Measurements from ENCODE around the gene AMHR2.
"Not testable (repeated sequence)": the region's sequence is repeated elsewhere in the genome, so short reads cannot be mapped to it uniquely, and the experiment has no call there.

The AMHR2 gene

GRCh38 chr12:53423597-53423996 is at the start of gene AMHR2:
Gene AMHR2, plus strand, starts transcription at chr12:53423855. Its CDS starts 80 bp downstream, at chr12:53423935.
- no peak for DNase-seq

GRCh38 chr12:53374277-53374676 is 49.4 kb upstream of the AMHR2 start:
- not testable (repeated sequence) for DNase-seq

DNA sequence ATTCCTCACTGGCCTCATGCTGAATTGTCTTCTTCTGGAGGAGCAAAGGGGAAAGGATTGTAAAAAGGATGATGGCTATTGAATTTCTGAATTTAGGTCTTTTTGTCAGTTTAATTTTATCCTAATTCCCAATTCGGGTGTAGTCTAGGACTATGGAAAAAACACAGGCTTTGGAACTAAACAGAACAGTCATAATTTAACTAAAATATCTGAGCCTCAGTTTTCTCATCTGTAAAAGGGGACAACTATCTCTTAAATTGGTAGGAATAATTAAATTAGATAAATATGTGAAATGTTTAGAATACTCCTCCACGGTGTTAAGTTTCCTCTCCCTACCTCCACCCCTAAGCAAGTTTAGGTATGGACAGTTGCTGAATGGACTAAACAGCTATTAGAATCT is 46.9 kb upstream of the AMHR2 start:
- no peak for DNase-seq

DNA sequence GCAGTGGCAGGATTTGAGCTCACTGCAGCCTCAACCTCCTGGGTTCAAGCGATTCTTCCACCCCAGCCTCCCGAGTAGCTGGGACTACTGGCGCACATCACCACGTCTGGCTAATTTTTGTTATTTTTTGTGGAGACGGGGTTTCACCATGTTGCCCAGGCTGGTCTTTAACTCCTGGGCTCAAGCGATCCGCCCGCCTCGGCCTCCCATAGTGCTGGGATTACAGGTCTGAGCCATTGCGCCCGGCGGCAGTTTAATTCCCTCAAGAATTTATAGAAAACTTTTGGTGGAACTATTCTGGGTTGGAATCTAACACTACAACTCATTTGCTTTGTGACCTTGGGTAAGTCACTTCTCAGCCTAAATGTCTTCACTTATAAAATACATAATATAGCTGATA is 45.4 kb upstream of the AMHR2 start:
- no peak for DNase-seq

DNA sequence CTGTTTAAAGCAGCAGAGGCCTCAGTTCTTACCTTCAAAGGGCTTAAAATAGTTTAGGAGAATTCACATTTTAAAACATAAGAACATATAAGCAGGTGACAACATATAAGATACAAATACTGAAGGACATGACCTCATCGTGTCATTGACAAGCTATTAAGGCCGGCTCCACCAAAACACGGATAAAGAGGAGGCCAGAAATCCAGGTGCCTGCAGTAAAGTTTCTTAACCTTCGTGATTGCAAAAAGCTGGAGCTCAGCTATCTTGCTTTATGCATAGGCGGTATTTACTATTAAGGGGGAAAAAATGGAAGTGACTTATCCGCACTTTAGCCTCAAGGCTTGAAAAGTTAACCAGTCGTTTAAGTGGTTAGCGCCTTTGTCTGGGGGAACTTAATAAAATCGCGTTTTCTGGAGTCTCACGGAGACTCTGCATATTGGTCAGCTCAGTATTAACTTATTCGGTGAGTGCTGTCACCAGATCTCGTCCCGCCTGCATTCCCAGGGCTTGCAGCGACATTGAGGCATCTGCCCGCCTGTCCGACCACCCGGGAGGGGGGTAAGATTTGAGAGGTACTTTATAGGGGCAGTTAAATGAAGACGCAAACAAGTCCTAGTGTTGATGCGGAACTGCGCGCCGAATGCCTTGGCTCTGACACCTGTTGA is 44.8 kb upstream of the AMHR2 start:
- DNase-seq = no peak

- peak; percentile 97 for DNase-seq
Measured at GRCh38 chr12:53379389-53380103, 44.1 kb upstream of the AMHR2 start.

GRCh38 chr12:53380104-53380793 is 43.4 kb upstream of the AMHR2 start, which contains the start of gene SP1:
Gene SP1, plus strand, starts transcription at chr12:53380176. Its CDS starts 116 bp downstream, at chr12:53380292.
- peak; percentile 84 for DNase-seq

DNA sequence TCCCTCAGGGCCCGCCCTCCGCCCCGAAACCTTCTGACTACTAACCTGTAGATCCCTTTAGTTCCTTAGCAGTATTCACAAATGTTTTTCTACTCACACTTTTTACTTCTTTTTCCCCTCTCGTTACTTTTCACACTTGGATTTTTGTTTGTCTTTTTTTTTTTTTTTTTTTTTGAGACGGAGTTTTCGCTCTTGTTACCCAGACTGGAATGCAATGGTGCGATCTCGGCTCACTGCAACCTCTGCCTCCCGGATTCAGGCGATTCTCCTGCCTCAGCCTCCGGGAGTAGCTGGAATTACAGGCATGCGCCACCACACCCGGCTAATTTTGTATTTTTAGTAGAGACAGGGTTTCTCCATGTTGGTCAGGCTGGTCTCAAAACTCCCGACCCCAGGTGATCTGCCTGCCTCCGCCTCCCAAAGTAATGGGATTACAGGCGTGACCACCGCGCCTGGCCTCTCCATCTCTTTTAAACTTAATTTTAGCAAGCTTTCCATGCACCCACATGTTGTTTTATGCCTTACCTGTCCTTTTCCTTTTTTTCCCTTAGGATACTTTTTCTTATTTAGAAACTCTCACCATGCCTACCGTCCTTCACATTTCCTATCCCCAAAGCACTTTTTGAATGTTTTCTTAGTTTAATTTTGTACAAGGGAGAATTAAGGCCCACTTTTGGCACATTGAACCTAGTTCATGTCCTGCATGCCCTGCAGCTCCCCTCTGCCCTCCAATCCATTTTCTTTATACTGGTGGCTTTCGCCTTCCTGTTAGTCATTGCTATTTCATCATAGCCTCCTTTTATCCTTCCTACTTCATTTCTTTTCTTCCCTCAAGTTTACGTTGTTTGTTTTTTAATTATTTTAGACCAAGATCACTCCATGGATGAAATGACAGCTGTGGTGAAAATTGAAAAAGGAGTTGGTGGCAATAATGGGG is 42.6 kb upstream of the AMHR2 start:
- DNase-seq = no peak

DNA sequence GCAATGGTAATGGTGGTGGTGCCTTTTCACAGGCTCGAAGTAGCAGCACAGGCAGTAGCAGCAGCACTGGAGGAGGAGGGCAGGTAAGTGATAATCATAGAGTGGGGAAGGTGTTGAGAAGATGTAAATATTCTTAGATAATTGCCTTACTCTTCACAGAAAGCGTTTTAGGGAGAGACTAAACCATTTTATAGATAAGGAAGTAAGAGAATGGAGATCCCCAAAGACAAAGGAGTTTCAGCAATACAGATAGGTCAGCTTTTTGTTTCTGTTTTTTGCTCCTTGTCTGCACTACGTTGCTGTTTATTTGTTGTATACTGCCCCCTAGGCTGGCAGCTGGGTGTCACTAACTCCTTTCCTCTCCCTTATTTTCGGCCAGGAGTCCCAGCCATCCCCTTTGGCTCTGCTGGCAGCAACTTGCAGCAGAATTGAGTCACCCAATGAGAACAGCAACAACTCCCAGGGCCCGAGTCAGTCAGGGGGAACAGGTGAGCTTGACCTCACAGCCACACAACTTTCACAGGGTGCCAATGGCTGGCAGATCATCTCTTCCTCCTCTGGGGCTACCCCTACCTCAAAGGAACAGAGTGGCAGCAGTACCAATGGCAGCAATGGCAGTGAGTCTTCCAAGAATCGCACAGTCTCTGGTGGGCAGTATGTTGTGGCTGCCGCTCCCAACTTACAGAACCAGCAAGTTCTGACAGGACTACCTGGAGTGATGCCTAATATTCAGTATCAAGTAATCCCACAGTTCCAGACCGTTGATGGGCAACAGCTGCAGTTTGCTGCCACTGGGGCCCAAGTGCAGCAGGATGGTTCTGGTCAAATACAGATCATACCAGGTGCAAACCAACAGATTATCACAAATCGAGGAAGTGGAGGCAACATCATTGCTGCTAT is 41.7 kb upstream of the AMHR2 start:
- no peak for DNase-seq

- DNase-seq = no peak
Measured at GRCh38 chr12:53383258-53383657, 40.4 kb upstream of the AMHR2 start.

- DNase-seq = not testable (repeated sequence)
Measured at GRCh38 chr12:53386381-53386780, 37.3 kb upstream of the AMHR2 start.

GRCh38 chr12:53388932-53389331 is 34.7 kb upstream of the AMHR2 start:
- no peak for DNase-seq

DNA sequence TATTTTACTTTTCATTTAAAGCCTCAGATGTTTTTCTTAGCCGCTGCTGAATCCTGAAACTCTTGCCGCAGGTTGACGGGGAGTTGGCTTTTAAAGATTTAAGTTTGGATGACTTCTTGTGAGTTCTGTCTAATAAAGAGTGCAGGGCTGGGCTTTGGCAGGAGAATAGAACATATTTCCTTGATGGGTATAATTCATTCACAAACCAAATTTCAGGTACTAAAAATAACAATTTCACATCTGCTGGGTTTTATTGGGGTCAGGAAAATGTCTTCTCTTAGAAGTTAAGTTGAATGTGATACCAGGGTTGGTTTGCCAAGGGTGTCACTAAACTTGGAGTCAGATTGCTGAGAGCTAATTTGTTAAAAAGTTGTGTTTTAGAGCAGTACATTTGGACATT is 34.0 kb upstream of the AMHR2 start:
- no peak for DNase-seq

- DNase-seq = no peak
Measured at GRCh38 chr12:53391724-53392123, 31.9 kb upstream of the AMHR2 start.

DNA sequence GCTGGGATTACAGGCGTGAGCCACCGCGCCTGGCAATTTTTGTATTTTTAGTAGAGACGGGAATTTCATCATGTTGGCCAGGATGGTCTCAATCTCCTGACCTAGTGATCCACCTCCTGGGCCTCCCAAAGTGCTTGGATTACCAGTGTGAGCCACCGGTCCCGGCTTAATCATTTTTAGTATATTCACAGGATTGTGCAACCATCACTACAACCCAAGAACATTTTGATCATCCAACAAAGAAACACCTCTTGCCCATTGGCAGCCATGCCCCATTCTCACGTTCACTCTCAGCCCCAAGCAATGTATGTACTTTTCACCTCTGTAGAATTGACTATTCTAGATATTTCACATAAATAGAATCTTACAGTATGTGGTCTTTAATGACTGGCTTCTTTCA is 23.8 kb upstream of the AMHR2 start:
- DNase-seq = no peak

DNA sequence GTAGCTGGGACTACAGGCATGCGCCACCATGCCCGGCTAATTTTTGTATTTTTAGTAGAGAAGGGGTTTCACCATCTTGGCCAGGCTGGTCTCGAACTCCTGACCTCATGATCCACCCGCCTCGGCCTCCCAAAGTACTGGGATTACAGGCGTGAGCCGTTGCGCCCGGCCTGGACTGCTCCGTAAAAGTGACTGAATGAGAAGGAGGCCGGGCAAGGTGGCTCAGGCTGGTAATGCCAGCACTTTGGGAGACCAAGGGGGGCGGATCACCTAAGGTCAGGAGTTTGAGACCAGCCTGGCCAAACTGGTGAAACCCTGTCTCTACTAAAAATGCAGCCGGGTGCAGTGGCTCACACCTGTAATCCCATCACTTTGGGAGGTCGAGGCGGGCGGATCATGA is 21.3 kb upstream of the AMHR2 start:
- not testable (repeated sequence) for DNase-seq

DNA sequence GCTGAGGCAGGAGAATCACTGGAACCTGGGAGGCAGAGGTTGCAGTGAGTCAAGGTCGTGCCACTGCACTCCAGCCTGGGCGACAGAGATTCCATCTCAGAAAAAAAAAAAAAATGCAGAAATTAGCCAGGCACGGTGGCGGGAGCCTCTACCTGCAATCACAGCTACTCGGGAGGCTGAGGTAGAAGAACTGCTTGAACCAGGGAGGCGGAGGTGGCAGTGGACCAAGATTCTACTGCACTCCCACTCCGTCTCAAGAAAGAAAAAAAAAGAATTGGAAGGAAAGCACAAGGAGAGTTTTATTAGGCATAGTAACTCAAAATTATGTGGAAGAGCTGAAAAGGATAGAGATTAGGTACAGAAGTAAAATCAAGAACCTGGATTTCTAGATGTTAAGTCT is 20.8 kb upstream of the AMHR2 start:
- no peak for DNase-seq

GRCh38 chr12:53410951-53411350 is 12.7 kb upstream of the AMHR2 start:
- no peak for DNase-seq

- no peak for DNase-seq
Measured at GRCh38 chr12:53413485-53414204, 10.0 kb upstream of the AMHR2 start.

DNA sequence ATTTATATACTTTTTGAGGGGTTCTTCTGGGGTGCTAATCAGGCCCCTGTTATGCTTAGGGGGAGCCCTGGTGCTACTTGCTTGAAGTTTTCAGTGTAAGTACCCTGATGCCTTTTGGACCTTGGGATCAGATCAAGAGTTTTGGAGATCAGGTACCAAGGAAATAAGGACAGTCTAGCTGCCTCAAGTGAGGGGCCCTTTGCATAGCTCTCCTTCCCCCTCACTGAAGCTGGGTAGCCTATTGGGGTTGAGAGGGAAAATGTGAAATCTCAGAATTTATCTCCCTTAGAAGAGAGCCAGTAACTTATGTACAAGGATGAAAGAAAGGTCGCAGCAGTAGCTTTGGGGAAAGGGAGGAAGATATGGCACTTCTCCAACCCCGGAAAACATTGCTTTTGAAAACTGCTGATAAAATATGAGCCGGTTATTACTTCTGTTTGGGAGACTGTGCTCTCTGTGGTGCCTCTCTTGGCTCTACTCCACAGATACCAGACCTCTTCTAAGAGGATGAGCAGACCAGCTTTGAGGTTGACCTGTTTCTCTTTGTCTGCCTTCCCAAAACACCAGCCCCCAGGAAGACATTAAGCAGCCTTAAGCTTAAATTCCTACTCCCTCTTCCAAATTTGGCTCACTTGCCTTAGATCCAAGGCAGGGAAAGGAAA is 8.8 kb upstream of the AMHR2 start:
- no peak for DNase-seq
